OCI-LY7 (cell line): ENCODE results near the gene GSC2.

Experiments
- EZH2phosphoT487 ChIP-seq: fragments of 200-600 bp; sonication (generic); IDR thresholded peaks from 2 replicates; pipeline ENCODE4 v1.6.1; 2018; ENCODE audit warnings: low read depth, borderline replicate concordance, mild to moderate bottlenecking, mixed run types, antibody characterized with exemption, low read length, moderate library complexity, mixed read lengths
- TF ChIP-seq, protein P1 (sequence below): fragments of 200-600 bp; sonication (generic); conservative IDR thresholded peaks from 2 replicates; pipeline ENCODE4 v1.5.1; 2014; ENCODE audit warnings: mild to moderate bottlenecking, antibody characterized with exemption, low read length, moderate library complexity, mixed read lengths

DNA sequence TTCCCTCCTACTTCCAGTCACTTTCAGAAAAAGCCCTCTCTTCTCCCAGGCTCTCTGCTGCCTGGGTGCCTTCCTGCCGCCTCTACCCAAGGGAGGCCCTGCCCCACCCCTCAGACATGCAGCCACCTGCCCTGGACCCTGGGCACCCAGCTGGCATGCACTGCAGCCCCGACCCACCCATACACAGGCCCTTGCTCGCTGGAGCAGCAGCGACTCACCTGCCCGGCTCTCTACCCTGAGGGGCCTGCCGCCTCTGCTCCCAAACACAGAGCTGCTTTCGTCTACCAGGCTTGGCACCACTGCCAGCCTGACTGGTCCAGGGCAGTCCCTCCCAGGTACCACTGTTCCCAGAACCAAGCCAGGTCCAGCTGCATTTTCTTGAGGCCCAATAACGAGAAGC, 20.2 kb downstream of the GSC2 start:
- TF ChIP-seq, protein P1, sequence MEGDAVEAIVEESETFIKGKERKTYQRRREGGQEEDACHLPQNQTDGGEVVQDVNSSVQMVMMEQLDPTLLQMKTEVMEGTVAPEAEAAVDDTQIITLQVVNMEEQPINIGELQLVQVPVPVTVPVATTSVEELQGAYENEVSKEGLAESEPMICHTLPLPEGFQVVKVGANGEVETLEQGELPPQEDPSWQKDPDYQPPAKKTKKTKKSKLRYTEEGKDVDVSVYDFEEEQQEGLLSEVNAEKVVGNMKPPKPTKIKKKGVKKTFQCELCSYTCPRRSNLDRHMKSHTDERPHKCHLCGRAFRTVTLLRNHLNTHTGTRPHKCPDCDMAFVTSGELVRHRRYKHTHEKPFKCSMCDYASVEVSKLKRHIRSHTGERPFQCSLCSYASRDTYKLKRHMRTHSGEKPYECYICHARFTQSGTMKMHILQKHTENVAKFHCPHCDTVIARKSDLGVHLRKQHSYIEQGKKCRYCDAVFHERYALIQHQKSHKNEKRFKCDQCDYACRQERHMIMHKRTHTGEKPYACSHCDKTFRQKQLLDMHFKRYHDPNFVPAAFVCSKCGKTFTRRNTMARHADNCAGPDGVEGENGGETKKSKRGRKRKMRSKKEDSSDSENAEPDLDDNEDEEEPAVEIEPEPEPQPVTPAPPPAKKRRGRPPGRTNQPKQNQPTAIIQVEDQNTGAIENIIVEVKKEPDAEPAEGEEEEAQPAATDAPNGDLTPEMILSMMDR = no peak
- no peak for TF ChIP-seq EZH2phosphoT487
